HG02973 (cell line): Measurements from ENCODE around the gene ITPKA.
"Not testable (repeated sequence)": the region's sequence is repeated elsewhere in the genome, so short reads cannot be mapped to it uniquely, and the experiment has no call there.

Source experiments
- ATAC-seq: cut with Tn5 transposase; IDR thresholded peaks from one replicate; pipeline ENCODE4 v1.9.1; 2021; ENCODE audit warnings: moderate library complexity; ENCODE audit not compliant: unreplicated experiment

ITPKA gene

GRCh38 chr15:41493205-41493901, at the start of gene ITPKA:
ITPKA (plus strand) TSS chr15:41493874; CDS start chr15:41493928, 54 bp downstream.
- ATAC-seq, result peak; percentile 69

GRCh38 chr15:41445399-41445798, 48.3 kb upstream of the ITPKA start:
- ATAC-seq, result no peak

- no peak for ATAC-seq
Measured at GRCh38 chr15:41462084-41462795, 31.4 kb upstream of the ITPKA start.

GRCh38 chr15:41464889-41465580, 28.6 kb upstream of the ITPKA start:
- ATAC-seq, result no peak

- no peak for ATAC-seq
Measured at GRCh38 chr15:41465822-41466421, 27.8 kb upstream of the ITPKA start.

GRCh38 chr15:41466711-41467110, 27.0 kb upstream of the ITPKA start:
- no peak for ATAC-seq

GRCh38 chr15:41469644-41470043, 24.0 kb upstream of the ITPKA start:
- ATAC-seq, result not testable (repeated sequence)

GRCh38 chr15:41473418-41473817, 20.3 kb upstream of the ITPKA start:
- no peak for ATAC-seq

GRCh38 chr15:41474436-41474835, 19.2 kb upstream of the ITPKA start:
- ATAC-seq, result no peak

- ATAC-seq, result no peak
Measured at GRCh38 chr15:41474941-41475340, 18.7 kb upstream of the ITPKA start.

GRCh38 chr15:41476416-41477048, 17.1 kb upstream of the ITPKA start:
- ATAC-seq, result no peak

GRCh38 chr15:41480396-41481140, 13.1 kb upstream of the ITPKA start:
- ATAC-seq, result no peak

GRCh38 chr15:41482110-41482877, 11.4 kb upstream of the ITPKA start:
- ATAC-seq, result no peak

- ATAC-seq, result no peak
Measured at GRCh38 chr15:41483115-41483514, 10.6 kb upstream of the ITPKA start.

- ATAC-seq, result no peak
Measured at GRCh38 chr15:41483519-41483918, 10.2 kb upstream of the ITPKA start.

- ATAC-seq, result no peak
Measured at GRCh38 chr15:41484937-41485625, 8.6 kb upstream of the ITPKA start.

- ATAC-seq, result no peak
Measured at GRCh38 chr15:41486286-41486685, 7.4 kb upstream of the ITPKA start.

GRCh38 chr15:41487381-41487780, 6.3 kb upstream of the ITPKA start:
- no peak for ATAC-seq

- ATAC-seq, result no peak
Measured at GRCh38 chr15:41487802-41488201, 5.9 kb upstream of the ITPKA start.
